Mesodermal cell (in vitro differentiated cells): ENCODE measurements around the gene ZFP69B.
"Not testable (repeated sequence)": the region's sequence is repeated elsewhere in the genome, so short reads cannot be mapped to it uniquely, and the experiment has no call there.

Experiments
- H3K27ac ChIP-seq: 2 replicates; pipeline ENCODE4 v1.7.0; 2013; ENCODE audit warnings: mild to moderate bottlenecking, low read depth, low read length, moderate library complexity; ENCODE audit not compliant: severe bottlenecking
- H3K36me3 ChIP-seq: 2 replicates; pipeline ENCODE4 v1.7.1; 2013; ENCODE audit warnings: mild to moderate bottlenecking, low read length, moderate library complexity; ENCODE audit not compliant: control insufficient read depth, insufficient read depth
- H3K4me1 ChIP-seq: one replicate; pipeline ENCODE4 v1.7.1; 2013; ENCODE audit warnings: mild to moderate bottlenecking, low read length; ENCODE audit not compliant: insufficient read depth, control insufficient read depth, poor library complexity, severe bottlenecking
- H3K4me3 ChIP-seq: 2 replicates; pipeline ENCODE4 v1.7.0; 2013; ENCODE audit warnings: low read length, control low read depth, mild to moderate bottlenecking; ENCODE audit not compliant: insufficient read depth, poor library complexity, severe bottlenecking; ENCODE audit errors: extremely low read depth
- H3K9me3 ChIP-seq: 2 replicates; pipeline ENCODE4 v1.7.1; 2013; ENCODE audit warnings: mild to moderate bottlenecking, low read length, moderate library complexity; ENCODE audit not compliant: control insufficient read depth
- WGBS, 2 experiments: methylation state at CpG; one replicate each; pipeline ENCODE4 v1.1.5; 2013; ENCODE audit warnings: missing lambda C conversion rate in 2 of 2; ENCODE audit not compliant: insufficient coverage in 2 of 2; 5-methylcytosine and 5-hydroxymethylcytosine counted together

The ZFP69B gene

GRCh38 chr1:40478276-40478675 is 28.0 kb downstream of the ZFP69B start:
- Histone ChIP-seq H3K4me1 (no peaks in the 10 kb centered on the region), H3K36me3 (peaks cover 25% of the 10 kb centered on the region), H3K4me3 (peak overlapping the region; percentile 60), H3K27ac (no peak overlapping the region), H3K9me3 (peaks cover 2% of the 10 kb centered on the region)
- 100% methylated on average over 1 of the region's 2 CpGs; no CpG with 5 or more reads in 1 of the 2 experiments for WGBS, 2 experiments

- Histone ChIP-seq H3K27ac (no peak overlapping the region), H3K4me1 (no peaks in the 10 kb centered on the region), H3K36me3 (peaks cover 31% of the 10 kb centered on the region), H3K9me3 (peaks cover 4% of the 10 kb centered on the region), H3K4me3 (no peak overlapping the region)
- WGBS, 2 experiments, result 96 to 97% methylated on average over 4 of the region's 4 CpGs
Observed at GRCh38 chr1:40479156-40479555, 28.9 kb downstream of the ZFP69B start.

- H3K36me3 ChIP-seq, result peaks cover 56% of the 10 kb centered on the region
- H3K27ac ChIP-seq, result no peak overlapping the region
- 91 to 100% methylated on average over 1 to 2 of the region's 4 CpGs for WGBS, 2 experiments
- H3K9me3 ChIP-seq, result peaks cover 43% of the 10 kb centered on the region
- no peak overlapping the region for H3K4me3 ChIP-seq
- no peaks in the 10 kb centered on the region for H3K4me1 ChIP-seq
Observed at GRCh38 chr1:40495315-40495903, 45.1 kb downstream of the ZFP69B start.

DNA sequence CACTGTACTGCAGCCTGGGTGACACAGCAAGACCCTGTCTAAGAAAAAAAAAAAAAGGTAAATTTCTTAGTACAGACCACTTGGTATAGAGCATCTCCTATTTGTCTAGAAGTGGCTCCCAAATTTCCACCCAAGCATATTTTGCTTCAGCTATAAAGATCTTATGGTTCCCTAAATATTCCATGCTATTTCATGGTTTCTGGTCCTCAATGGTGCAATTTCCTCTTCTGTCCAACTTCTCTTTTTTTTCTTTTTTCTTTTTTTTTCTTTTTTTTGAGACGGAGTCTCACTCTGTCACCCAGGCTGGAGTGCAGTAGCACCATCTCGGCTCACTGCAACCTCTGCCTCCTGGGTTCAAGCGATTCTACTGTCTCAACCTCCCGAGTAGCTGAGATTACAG is 52.4 kb downstream of the ZFP69B start:
- H3K27ac ChIP-seq, H3K4me3 ChIP-seq, H3K4me1 ChIP-seq, H3K36me3 ChIP-seq: not testable (repeated sequence)
- WGBS, 2 experiments, result 92 to 97% methylated on average over 4 of the region's 4 CpGs
- peaks cover 38% of the 10 kb centered on the region for H3K9me3 ChIP-seq

DNA sequence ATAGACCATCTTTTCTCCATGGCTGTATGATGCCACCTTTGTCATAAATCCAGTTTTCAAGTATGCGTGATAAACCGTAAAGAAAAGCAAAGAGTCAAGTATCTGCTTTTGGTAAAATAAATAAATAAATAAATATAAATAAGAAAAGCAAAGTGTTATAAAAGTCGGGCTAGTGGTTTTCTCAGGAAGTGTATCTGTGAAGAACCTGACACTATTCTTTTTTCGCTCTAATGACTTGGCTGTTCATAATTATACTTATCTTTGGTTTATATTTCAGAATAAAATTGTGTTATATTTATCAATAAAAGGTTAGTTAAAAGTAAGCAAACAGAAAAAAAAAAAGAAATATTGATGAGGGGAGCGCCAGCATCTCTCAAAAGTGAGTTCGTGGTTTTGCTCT is 57.7 kb downstream of the ZFP69B start:
- Histone ChIP-seq H3K4me1 (peaks cover 3% of the 10 kb centered on the region), H3K4me3 (peak overlapping the region; percentile 68), H3K27ac (no peak overlapping the region), H3K36me3 (peaks cover 11% of the 10 kb centered on the region), H3K9me3 (peaks cover 29% of the 10 kb centered on the region)
- 36 to 49% methylated on average over 2 of the region's 6 CpGs for WGBS, 2 experiments

DNA sequence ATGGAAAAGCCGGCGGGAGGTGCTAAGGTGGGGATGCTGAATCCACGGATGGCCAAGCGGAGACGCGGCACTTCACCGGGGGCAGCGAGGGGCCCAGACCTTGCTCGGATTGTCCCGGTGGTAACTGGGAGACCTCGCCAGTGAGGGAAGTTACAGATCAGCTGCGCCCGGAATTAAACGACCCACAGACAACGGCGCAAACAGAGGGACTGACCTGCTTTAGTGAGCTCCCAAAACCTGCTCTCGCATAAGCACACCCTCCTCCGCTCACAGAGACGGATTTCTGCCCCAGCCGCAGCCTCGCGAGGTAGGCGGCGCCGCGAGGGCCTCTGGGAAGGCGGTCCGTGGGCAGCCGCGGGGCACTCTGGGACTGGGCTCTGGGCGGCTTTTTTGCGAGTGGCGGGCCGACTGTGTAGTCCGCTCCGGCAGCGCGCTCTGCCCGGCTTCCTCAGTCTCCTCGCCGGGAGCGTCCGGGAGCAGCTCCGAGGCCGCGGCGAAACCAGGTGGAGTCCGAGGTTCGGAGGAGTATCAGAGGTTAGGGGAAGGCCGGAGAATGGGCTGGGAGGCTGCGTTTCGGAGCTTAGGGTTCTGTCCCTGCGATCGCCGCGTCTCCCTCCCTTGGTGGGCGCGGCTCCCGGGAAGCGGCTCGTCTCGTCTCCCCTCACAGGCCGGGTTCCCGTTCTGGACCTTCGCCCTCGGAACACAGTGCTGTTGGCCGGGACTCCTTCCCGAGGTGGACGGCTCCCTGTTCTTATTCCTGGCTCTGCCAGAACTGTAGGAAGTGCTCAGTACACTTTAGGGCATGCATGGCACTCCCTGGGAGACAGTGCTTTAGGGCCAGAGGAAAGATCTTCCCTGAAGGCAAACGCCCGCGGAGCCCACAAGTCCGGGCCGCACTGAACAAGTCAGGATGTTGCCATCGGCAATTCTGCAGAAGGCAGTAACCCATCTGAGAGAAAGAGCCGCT is 58.4 kb downstream of the ZFP69B start, which contains the start of gene EXO5:
EXO5 (plus strand) TSS at position 393 of the 967 bp plus-strand sequence. CDS start 5,778 bp downstream, outside the sequence.
- H3K4me1 ChIP-seq, result peaks cover 3% of the 10 kb centered on the region
- peaks cover 29% of the 10 kb centered on the region for H3K9me3 ChIP-seq
- WGBS, 2 experiments, result 4% methylated on average over 56 to 61 of the region's 76 CpGs
- peaks cover 13% of the 10 kb centered on the region for H3K36me3 ChIP-seq
- H3K4me3 ChIP-seq, result peak within 1 kb of the TSS; percentile 68
- H3K27ac ChIP-seq, result no peak within 1 kb of the TSS
